ENCODE data around the gene STMN3. TPM values are rescaled to one million over a fixed set of nuclear protein-coding genes. Genes with fewer than 3 reads are reported as not detected.
A peak's percentile ranks its signal among the peaks of the same experiment; 100 is the strongest.

Gene STMN3
- 1 to 10 TPM; 3.7 to 6.1 TPM for polyA plus RNA-seq

GRCh38 chr20:63653041-63653973, at the start of gene STMN3:
TSS of gene STMN3 (minus strand) at chr20:63653424. CDS start at chr20:63653345, 79 bp downstream.
- Histone ChIP-seq H3K36me3 (ENCODE audit: control insufficient read depth in 2 of 2, insufficient read depth in 2 of 2, low read length in 1 of 2) (no peaks in the 10 kb centered on the region), H3K4me1 (ENCODE audit: control insufficient read depth in 2 of 2, insufficient read depth in 2 of 2, low read length in 1 of 2) (peaks cover 13 to 17% of the 10 kb centered on the region in 2 donors), H3K27ac (ENCODE audit: low read depth in 2 of 2, low read length in 1 of 2) (peak within 1 kb of the TSS in 1 of 2 donors; percentile 35), H3K9me3 (ENCODE audit: control insufficient read depth in 2 of 2, insufficient read depth in 1 of 2, low read depth in 1 of 2, low read length in 1 of 2) (no peaks in the 10 kb centered on the region), H3K27me3 (ENCODE audit: control insufficient read depth in 1 of 2, insufficient read depth in 2 of 2, low read length in 2 of 2) (no peaks in the 10 kb centered on the region), H3K4me3 (ENCODE audit: low read depth in 1 of 2, low read length in 2 of 2) (peak within 1 kb of the TSS; percentile 55 to 56)
- 1% methylated on average over 62 to 71 of the region's 73 CpGs for WGBS, 2 donors

DNA sequence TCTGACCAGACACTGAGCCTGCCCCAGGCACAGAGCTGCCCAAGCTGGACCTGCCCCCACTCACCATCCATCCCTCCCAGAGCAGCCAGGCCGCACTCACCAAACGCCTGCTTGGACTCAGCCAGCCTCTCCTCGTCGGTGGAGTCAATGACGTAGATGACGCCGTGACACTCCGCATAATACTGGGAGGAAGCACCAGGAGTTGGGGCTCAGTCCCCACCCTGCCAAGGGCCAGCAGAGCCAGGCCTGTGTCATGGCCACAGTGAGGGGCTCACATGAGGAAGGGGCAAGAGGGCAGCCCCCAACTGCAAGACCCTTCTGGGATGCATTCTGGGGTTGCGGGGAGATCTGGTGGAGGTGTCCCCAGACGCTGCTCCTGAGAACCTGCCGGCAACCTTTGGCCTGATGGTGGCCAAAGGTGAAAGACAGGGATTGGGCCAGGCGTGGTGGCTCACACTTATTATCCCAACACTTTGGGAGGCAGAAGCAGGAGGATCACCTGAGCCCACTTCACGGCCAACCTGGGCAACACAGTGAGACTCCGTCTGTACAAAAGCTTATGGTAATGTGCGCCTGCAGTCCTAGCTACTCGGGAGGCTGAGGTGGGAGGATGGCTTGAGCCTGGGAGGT, 48.9 kb upstream of the STMN3 start:
- no peak overlapping the region for H3K27ac ChIP-seq (ENCODE audit: low read depth in 2 of 2, low read length in 1 of 2)
- H3K4me1 ChIP-seq (ENCODE audit: control insufficient read depth in 2 of 2, insufficient read depth in 2 of 2, low read length in 1 of 2) = peaks cover 0 to 13% of the 10 kb centered on the region in 2 donors
- H3K4me3 ChIP-seq (ENCODE audit: low read depth in 1 of 2, low read length in 2 of 2) = no peak overlapping the region
- H3K27me3 ChIP-seq (ENCODE audit: control insufficient read depth in 1 of 2, insufficient read depth in 2 of 2, low read length in 2 of 2) = no peaks in the 10 kb centered on the region
- H3K36me3 ChIP-seq (ENCODE audit: control insufficient read depth in 2 of 2, insufficient read depth in 2 of 2, low read length in 1 of 2) = peaks cover 6 to 22% of the 10 kb centered on the region in 2 donors
- 85 to 91% methylated on average over 16 of the region's 16 CpGs for WGBS, 2 donors
- H3K9me3 ChIP-seq (ENCODE audit: control insufficient read depth in 2 of 2, insufficient read depth in 1 of 2, low read depth in 1 of 2, low read length in 1 of 2) = no peaks in the 10 kb centered on the region

DNA sequence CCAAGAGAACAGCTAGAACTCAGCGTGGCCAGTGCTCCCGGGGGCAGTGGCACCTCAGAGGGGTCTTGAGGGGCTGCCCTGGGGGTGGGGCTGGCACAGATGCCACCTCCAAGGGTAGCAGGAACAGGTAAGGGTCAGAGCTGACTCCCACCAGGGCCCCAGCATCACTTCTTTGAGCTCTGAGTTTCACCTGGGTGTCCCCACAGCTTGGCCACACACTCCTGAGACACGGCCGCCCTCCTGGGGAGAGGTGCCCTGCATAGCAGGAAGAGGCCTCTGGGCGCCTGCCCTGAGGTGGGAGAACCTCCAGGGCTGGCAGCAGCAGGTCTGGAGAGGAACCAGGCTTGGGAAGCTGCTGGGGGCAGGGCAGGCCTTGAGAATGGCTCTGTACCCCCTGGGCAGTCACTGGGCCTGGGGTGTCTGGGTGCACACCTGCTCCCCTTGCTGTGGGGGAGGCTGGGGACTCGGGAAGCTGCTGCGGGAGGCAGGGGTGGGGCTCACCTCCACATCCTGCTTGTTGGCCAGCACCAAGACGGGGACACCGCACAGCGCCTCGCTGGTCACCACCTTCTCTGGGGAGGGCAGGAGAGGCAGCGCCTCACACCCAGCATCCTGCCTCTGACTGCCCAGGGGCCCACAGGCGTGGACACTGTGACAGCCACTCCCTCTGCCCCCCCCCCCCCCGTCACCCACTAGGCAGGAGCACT, 48.3 kb upstream of the STMN3 start:
- H3K27me3 ChIP-seq (ENCODE audit: control insufficient read depth in 1 of 2, insufficient read depth in 2 of 2, low read length in 2 of 2) = no peaks in the 10 kb centered on the region
- H3K27ac ChIP-seq (ENCODE audit: low read depth in 2 of 2, low read length in 1 of 2) = no peak overlapping the region

DNA sequence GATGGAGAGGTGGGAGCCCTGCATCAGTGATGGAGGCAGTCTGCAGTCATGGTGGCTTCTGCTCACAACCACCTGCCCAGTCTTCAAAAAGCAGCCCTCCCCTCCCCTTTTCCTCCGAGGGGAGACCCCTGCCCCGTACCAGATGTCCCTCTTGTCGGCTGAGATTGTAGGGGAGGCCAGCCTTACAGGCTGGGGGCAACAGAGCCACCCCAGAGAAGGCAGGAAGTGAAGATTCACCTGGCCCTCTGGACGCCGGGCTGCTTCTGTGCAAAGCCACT, 47.8 kb upstream of the STMN3 start:
- Histone ChIP-seq H3K4me1 (ENCODE audit: control insufficient read depth in 2 of 2, insufficient read depth in 2 of 2, low read length in 1 of 2) (peaks cover 5 to 23% of the 10 kb centered on the region in 2 donors), H3K36me3 (ENCODE audit: control insufficient read depth in 2 of 2, insufficient read depth in 2 of 2, low read length in 1 of 2) (peaks cover 6 to 18% of the 10 kb centered on the region in 2 donors), H3K4me3 (ENCODE audit: low read depth in 1 of 2, low read length in 2 of 2) (no peak overlapping the region), H3K27ac (ENCODE audit: low read depth in 2 of 2, low read length in 1 of 2) (no peak overlapping the region), H3K9me3 (ENCODE audit: control insufficient read depth in 2 of 2, insufficient read depth in 1 of 2, low read depth in 1 of 2, low read length in 1 of 2) (no peaks in the 10 kb centered on the region), H3K27me3 (ENCODE audit: control insufficient read depth in 1 of 2, insufficient read depth in 2 of 2, low read length in 2 of 2) (no peaks in the 10 kb centered on the region)
- 80 to 85% methylated on average over 4 to 5 of the region's 5 CpGs for WGBS, 2 donors

More for the DNA sequence above, 48.3 kb upstream of the STMN3 start:
- Histone ChIP-seq H3K9me3 (ENCODE audit: control insufficient read depth in 2 of 2, insufficient read depth in 1 of 2, low read depth in 1 of 2, low read length in 1 of 2) (no peaks in the 10 kb centered on the region), H3K4me3 (ENCODE audit: low read depth in 1 of 2, low read length in 2 of 2) (no peak overlapping the region), H3K4me1 (ENCODE audit: control insufficient read depth in 2 of 2, insufficient read depth in 2 of 2, low read length in 1 of 2) (peaks cover 4 to 18% of the 10 kb centered on the region in 2 donors), H3K36me3 (ENCODE audit: control insufficient read depth in 2 of 2, insufficient read depth in 2 of 2, low read length in 1 of 2) (peaks cover 6 to 22% of the 10 kb centered on the region in 2 donors)
- 71 to 75% methylated on average over 14 of the region's 14 CpGs for WGBS, 2 donors

- Histone ChIP-seq H3K4me3 (ENCODE audit: low read depth in 1 of 2, low read length in 2 of 2) (no peak overlapping the region), H3K27ac (ENCODE audit: low read depth in 2 of 2, low read length in 1 of 2) (no peak overlapping the region), H3K9me3 (ENCODE audit: control insufficient read depth in 2 of 2, insufficient read depth in 1 of 2, low read depth in 1 of 2, low read length in 1 of 2) (no peaks in the 10 kb centered on the region), H3K36me3 (ENCODE audit: control insufficient read depth in 2 of 2, insufficient read depth in 2 of 2, low read length in 1 of 2) (peaks cover 6 to 15% of the 10 kb centered on the region in 2 donors), H3K4me1 (ENCODE audit: control insufficient read depth in 2 of 2, insufficient read depth in 2 of 2, low read length in 1 of 2) (peaks cover 9 to 26% of the 10 kb centered on the region in 2 donors), H3K27me3 (ENCODE audit: control insufficient read depth in 1 of 2, insufficient read depth in 2 of 2, low read length in 2 of 2) (no peaks in the 10 kb centered on the region)
- WGBS, 2 donors = 87% methylated on average over 43 of the region's 43 CpGs
Measured at GRCh38 chr20:63700199-63701050, 47.2 kb upstream of the STMN3 start.

- Histone ChIP-seq H3K9me3 (ENCODE audit: control insufficient read depth in 2 of 2, insufficient read depth in 1 of 2, low read depth in 1 of 2, low read length in 1 of 2) (no peaks in the 10 kb centered on the region), H3K36me3 (ENCODE audit: control insufficient read depth in 2 of 2, insufficient read depth in 2 of 2, low read length in 1 of 2) (peaks cover 2 to 9% of the 10 kb centered on the region in 2 donors), H3K4me3 (ENCODE audit: low read depth in 1 of 2, low read length in 2 of 2) (no peak overlapping the region), H3K4me1 (ENCODE audit: control insufficient read depth in 2 of 2, insufficient read depth in 2 of 2, low read length in 1 of 2) (peaks cover 11 to 30% of the 10 kb centered on the region in 2 donors), H3K27ac (ENCODE audit: low read depth in 2 of 2, low read length in 1 of 2) (peak overlapping the region; percentile 41 to 69), H3K27me3 (ENCODE audit: control insufficient read depth in 1 of 2, insufficient read depth in 2 of 2, low read length in 2 of 2) (no peaks in the 10 kb centered on the region)
- 72 to 78% methylated on average over 23 to 24 of the region's 24 CpGs for WGBS, 2 donors
Measured at GRCh38 chr20:63699466-63700198, 46.4 kb upstream of the STMN3 start.

DNA sequence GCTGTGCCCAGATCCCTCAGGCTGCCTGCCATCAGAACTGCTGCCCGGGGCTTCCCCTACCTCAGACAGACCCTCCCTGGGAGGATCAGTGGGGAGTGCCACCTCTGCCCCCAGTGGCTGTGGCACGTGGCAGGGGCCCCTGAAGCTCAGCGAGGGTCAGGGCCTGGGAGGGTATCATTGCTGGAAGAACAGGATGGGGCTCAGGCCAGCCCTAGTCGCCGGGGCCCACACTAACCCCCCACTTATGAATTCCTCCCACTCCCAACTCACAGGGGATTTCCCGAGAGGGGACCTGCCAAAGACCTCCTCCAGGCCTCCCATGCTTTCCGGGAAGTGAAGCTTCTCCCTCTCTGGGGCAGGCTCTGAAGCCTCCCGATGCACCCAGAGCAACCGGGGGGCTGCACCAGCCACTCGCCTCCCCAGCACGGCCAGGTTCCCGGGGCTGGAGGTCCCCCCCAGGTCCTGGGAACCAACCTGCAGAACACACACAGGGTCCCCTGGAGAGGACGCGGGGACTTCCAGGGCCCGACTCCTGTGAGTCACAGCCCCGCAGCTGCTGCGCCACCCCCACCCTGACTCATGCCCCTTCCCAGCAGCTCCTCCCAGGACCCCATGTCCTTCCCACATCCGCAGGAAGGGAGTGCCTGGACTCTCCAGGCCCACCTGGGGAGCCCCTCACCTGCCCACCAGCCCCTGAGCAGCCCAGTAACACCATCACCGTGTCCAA, 45.7 kb upstream of the STMN3 start:
- Histone ChIP-seq H3K27ac (ENCODE audit: low read depth in 2 of 2, low read length in 1 of 2) (peak overlapping the region; percentile 41 to 69), H3K4me1 (ENCODE audit: control insufficient read depth in 2 of 2, insufficient read depth in 2 of 2, low read length in 1 of 2) (peaks cover 11 to 30% of the 10 kb centered on the region in 2 donors), H3K9me3 (ENCODE audit: control insufficient read depth in 2 of 2, insufficient read depth in 1 of 2, low read depth in 1 of 2, low read length in 1 of 2) (no peaks in the 10 kb centered on the region), H3K36me3 (ENCODE audit: control insufficient read depth in 2 of 2, insufficient read depth in 2 of 2, low read length in 1 of 2) (peaks cover 0 to 5% of the 10 kb centered on the region in 2 donors), H3K4me3 (ENCODE audit: low read depth in 1 of 2, low read length in 2 of 2) (no peak overlapping the region), H3K27me3 (ENCODE audit: control insufficient read depth in 1 of 2, insufficient read depth in 2 of 2, low read length in 2 of 2) (no peaks in the 10 kb centered on the region)
- WGBS, 2 donors = 13 to 34% methylated on average over 19 of the region's 19 CpGs

GRCh38 chr20:63697868-63698545, 44.8 kb upstream of the STMN3 start:
- H3K4me1 ChIP-seq (ENCODE audit: control insufficient read depth in 2 of 2, insufficient read depth in 2 of 2, low read length in 1 of 2) = peaks cover 11 to 30% of the 10 kb centered on the region in 2 donors
- peaks cover 0 to 3% of the 10 kb centered on the region in 2 donors for H3K36me3 ChIP-seq (ENCODE audit: control insufficient read depth in 2 of 2, insufficient read depth in 2 of 2, low read length in 1 of 2)
- no peak overlapping the region for H3K4me3 ChIP-seq (ENCODE audit: low read depth in 1 of 2, low read length in 2 of 2)
- no peaks in the 10 kb centered on the region for H3K27me3 ChIP-seq (ENCODE audit: control insufficient read depth in 1 of 2, insufficient read depth in 2 of 2, low read length in 2 of 2)
- WGBS, 2 donors = 61 to 73% methylated on average over 37 to 40 of the region's 40 CpGs
- H3K27ac ChIP-seq (ENCODE audit: low read depth in 2 of 2, low read length in 1 of 2) = no peak overlapping the region
- H3K9me3 ChIP-seq (ENCODE audit: control insufficient read depth in 2 of 2, insufficient read depth in 1 of 2, low read depth in 1 of 2, low read length in 1 of 2) = no peaks in the 10 kb centered on the region
